Colonic mucosa (tissue), 4 donors: ENCODE data around the gene EPB41L4A. TPM values are rescaled to one million over a fixed set of nuclear protein-coding genes. Genes with fewer than 3 reads are reported as not detected.

Experiments
- DNase-seq: peaks from one replicate; pipeline ENCODE4 v3.0.0-alpha.2; 2020
- H3K27ac ChIP-seq: fragments of 200-600 bp; one replicate; pipeline ENCODE4 v1.8.0; 2021
- H3K27me3 ChIP-seq: fragments of 200-600 bp; one replicate; pipeline ENCODE4 v1.8.0; 2021
- H3K36me3 ChIP-seq: fragments of 200-600 bp; one replicate; pipeline ENCODE4 v1.8.0; 2021
- H3K4me1 ChIP-seq: fragments of 200-600 bp; one replicate; pipeline ENCODE4 v1.8.0; 2021; ENCODE audit warnings: mild to moderate bottlenecking
- H3K4me3 ChIP-seq: fragments of 200-600 bp; one replicate; pipeline ENCODE4 v1.8.0; 2021
- H3K9ac ChIP-seq, 2 donors: one replicate each; pipeline ENCODE4 v1.7.0; 2013; ENCODE audit warnings: control low read depth in 2 of 2, low read depth in 2 of 2, low read length in 2 of 2
- H3K9me3 ChIP-seq: fragments of 200-600 bp; one replicate; pipeline ENCODE4 v1.8.0; 2021
- intact Hi-C: fragments of 100-400 bp; cut with DNase I; formaldehyde crosslinking; loops from one replicate; pipeline ENCODE4 v1.14.1; 2022
- total RNA-seq, 2 donors: library from RNA; stranded (reverse); fragmentation: NEBNext Ultra II Directional in 1 of 2; extraction: Animal tissue kit (Norgen Biotek cat#: 25700) in 1 of 2; gene quantifications; one replicate each; pipeline ENCODE4 v1.2.1, GENCODE V29; 2021
- TF ChIP-seq, protein P1 (sequence below): fragments of 200-600 bp; IDR thresholded peaks from one replicate; pipeline ENCODE4 v1.8.0; 2022; ENCODE audit warnings: antibody characterized with exemption, mild to moderate bottlenecking
- donor health status: healthy.
- donor health status: DM: no; HTN: no; CAD: no.
- donor health status: DM: no; HTN: no; CAD: no.

The EPB41L4A gene
- total RNA-seq, 2 donors from 2014 or later: 10.1 to 18.0 TPM

DNA sequence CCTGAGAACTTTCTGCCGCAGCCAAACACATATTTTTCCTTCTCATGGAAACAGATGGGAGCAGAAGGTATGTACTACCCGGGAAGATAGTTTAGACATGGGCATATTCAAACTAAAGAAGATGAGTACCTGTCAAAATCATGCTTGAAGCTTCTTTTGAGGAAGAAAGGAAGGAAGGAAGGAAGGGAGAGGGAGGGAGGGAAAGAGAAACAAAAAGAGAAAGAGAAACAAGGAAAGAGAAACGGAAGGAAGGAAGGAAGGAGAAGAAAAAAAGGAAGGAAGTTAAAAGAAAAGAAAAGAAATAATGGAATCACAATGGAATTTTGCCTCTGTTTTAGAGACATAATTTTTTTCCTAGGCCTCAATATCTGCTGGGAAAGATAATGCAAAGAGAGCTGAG is 34.6 kb downstream of the EPB41L4A start:
- no peak overlapping the region for H3K9ac ChIP-seq
- no peaks in the 10 kb centered on the region for H3K4me1 ChIP-seq
- TF ChIP-seq, protein P1, sequence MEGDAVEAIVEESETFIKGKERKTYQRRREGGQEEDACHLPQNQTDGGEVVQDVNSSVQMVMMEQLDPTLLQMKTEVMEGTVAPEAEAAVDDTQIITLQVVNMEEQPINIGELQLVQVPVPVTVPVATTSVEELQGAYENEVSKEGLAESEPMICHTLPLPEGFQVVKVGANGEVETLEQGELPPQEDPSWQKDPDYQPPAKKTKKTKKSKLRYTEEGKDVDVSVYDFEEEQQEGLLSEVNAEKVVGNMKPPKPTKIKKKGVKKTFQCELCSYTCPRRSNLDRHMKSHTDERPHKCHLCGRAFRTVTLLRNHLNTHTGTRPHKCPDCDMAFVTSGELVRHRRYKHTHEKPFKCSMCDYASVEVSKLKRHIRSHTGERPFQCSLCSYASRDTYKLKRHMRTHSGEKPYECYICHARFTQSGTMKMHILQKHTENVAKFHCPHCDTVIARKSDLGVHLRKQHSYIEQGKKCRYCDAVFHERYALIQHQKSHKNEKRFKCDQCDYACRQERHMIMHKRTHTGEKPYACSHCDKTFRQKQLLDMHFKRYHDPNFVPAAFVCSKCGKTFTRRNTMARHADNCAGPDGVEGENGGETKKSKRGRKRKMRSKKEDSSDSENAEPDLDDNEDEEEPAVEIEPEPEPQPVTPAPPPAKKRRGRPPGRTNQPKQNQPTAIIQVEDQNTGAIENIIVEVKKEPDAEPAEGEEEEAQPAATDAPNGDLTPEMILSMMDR: no peak
- no peaks in the 10 kb centered on the region for H3K9me3 ChIP-seq
- no peaks in the 10 kb centered on the region for H3K36me3 ChIP-seq
- H3K4me3 ChIP-seq: no peak overlapping the region
- DNase-seq: no peak
- H3K27ac ChIP-seq: no peak overlapping the region
- no peaks in the 10 kb centered on the region for H3K27me3 ChIP-seq
- intact Hi-C loops: no loop called here

DNA sequence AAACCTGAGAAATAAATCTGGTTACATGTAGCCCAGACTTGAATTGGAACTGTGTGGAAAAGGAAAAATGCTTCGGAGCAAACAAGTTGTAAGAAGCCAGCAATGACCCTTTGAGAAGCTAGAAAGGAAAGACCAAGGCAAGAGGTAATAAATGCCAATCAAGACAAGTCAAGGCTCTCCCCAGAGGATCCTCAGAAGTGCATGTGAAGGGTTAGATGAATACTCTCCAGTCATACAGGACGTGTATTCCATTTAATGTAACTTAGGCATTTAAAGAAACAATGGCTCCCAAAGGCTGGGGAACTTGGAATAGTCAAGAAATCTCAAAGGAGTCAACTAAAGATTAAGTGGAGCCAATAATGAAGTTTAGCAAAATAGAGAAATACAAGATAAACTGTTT is 36.2 kb downstream of the EPB41L4A start:
- intact Hi-C loops: no loop called here
- Histone ChIP-seq H3K27me3 (no peaks in the 10 kb centered on the region), H3K4me1 (no peaks in the 10 kb centered on the region), H3K9ac (no peak overlapping the region), H3K9me3 (no peaks in the 10 kb centered on the region), H3K27ac (no peak overlapping the region), H3K36me3 (no peaks in the 10 kb centered on the region), H3K4me3 (no peak overlapping the region)
- TF ChIP-seq, protein P1: no peak
- DNase-seq: no peak

GRCh38 chr5:112381521-112381920 is 37.6 kb downstream of the EPB41L4A start:
- intact Hi-C loops: no loop called here
- no peaks in the 10 kb centered on the region for H3K36me3 ChIP-seq
- no peak overlapping the region for H3K27ac ChIP-seq
- DNase-seq: no peak
- H3K27me3 ChIP-seq: no peaks in the 10 kb centered on the region
- no peak overlapping the region for H3K4me3 ChIP-seq
- H3K9me3 ChIP-seq: no peaks in the 10 kb centered on the region
- TF ChIP-seq, protein P1: no peak
- no peaks in the 10 kb centered on the region for H3K4me1 ChIP-seq
- H3K9ac ChIP-seq: no peak overlapping the region

DNA sequence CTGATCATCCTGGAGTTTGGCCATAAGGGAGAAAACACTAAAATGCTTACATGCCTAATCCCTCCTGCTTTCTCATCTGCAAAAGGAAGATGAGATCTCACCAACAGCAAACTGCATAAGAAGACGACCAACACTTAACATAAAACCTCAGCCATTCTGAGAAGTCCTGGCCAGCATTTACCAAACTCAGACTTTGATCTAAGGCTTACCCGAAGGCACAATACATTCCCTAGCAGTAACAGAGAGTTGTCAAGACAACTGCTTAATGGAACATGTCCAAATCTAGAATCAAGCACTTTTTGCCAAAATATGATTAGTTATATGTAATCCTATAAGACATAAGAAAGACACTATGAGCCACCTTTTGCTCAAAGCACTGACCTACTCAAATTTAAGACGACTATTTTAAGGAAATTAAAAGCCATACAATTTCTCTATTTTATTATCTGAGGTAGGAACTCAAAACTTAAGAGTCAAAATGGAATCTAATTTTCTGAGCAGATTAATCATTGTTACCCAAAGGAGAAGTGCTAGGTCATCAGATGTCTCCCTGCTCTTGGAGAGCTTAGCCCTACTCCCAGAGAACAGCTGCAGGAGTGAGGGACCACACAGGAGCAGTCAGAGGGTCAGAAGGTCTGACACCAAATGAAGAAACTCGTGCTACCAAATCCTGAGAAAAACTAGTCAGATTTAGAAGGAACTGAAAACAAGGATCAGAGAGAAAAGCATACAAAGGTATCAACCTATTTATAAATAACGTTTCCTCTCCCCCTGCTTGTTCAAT is 39.3 kb downstream of the EPB41L4A start:
- TF ChIP-seq, protein P1: no peak
- H3K27me3 ChIP-seq: no peaks in the 10 kb centered on the region
- no peaks in the 10 kb centered on the region for H3K4me1 ChIP-seq
- no peaks in the 10 kb centered on the region for H3K9me3 ChIP-seq
- intact Hi-C loops: no loop called here
- H3K4me3 ChIP-seq: no peak overlapping the region
- no peak for DNase-seq
- H3K36me3 ChIP-seq: no peaks in the 10 kb centered on the region
- no peak overlapping the region for H3K9ac ChIP-seq
- H3K27ac ChIP-seq: no peak overlapping the region

GRCh38 chr5:112374818-112375217 is 44.3 kb downstream of the EPB41L4A start:
- intact Hi-C loops: no loop called here
- H3K4me1 ChIP-seq: no peaks in the 10 kb centered on the region
- H3K9ac ChIP-seq: no peak overlapping the region
- H3K27ac ChIP-seq: no peak overlapping the region
- no peak for DNase-seq
- no peaks in the 10 kb centered on the region for H3K36me3 ChIP-seq
- no peaks in the 10 kb centered on the region for H3K9me3 ChIP-seq
- TF ChIP-seq, protein P1: no peak
- no peaks in the 10 kb centered on the region for H3K27me3 ChIP-seq
- H3K4me3 ChIP-seq: no peak overlapping the region
